SK-N-SH (cell line): ENCODE results near the gene IQCN.

Source experiments
- POLR2AphosphoS5 ChIP-seq: IDR thresholded peaks from 2 replicates; pipeline ENCODE4 v1.6.1; 2012; ENCODE audit warnings: low read depth, low read length
- TF ChIP-seq, protein P1 (sequence below): fragments of 200-600 bp; sonication (generic); IDR thresholded peaks from 2 replicates; pipeline ENCODE4 v1.6.1; 2017; ENCODE audit warnings: antibody characterized with exemption, mild to moderate bottlenecking, moderate library complexity
- TF ChIP-seq, protein P2 (sequence below): IDR thresholded peaks from 2 replicates; pipeline ENCODE4 v1.4.0; 2012; ENCODE audit warnings: low read depth, borderline replicate concordance
- TF ChIP-seq, protein P3 (sequence below): IDR thresholded peaks from 2 replicates; pipeline ENCODE4 v1.4.0; 2012; ENCODE audit warnings: low read depth

GRCh38 chr19:18249834-18250233 is 24.4 kb downstream of the IQCN start:
- TF ChIP-seq POLR2AphosphoS5 = no peak
- TF ChIP-seq, protein P1, sequence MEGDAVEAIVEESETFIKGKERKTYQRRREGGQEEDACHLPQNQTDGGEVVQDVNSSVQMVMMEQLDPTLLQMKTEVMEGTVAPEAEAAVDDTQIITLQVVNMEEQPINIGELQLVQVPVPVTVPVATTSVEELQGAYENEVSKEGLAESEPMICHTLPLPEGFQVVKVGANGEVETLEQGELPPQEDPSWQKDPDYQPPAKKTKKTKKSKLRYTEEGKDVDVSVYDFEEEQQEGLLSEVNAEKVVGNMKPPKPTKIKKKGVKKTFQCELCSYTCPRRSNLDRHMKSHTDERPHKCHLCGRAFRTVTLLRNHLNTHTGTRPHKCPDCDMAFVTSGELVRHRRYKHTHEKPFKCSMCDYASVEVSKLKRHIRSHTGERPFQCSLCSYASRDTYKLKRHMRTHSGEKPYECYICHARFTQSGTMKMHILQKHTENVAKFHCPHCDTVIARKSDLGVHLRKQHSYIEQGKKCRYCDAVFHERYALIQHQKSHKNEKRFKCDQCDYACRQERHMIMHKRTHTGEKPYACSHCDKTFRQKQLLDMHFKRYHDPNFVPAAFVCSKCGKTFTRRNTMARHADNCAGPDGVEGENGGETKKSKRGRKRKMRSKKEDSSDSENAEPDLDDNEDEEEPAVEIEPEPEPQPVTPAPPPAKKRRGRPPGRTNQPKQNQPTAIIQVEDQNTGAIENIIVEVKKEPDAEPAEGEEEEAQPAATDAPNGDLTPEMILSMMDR = no peak
- TF ChIP-seq, protein P2, sequence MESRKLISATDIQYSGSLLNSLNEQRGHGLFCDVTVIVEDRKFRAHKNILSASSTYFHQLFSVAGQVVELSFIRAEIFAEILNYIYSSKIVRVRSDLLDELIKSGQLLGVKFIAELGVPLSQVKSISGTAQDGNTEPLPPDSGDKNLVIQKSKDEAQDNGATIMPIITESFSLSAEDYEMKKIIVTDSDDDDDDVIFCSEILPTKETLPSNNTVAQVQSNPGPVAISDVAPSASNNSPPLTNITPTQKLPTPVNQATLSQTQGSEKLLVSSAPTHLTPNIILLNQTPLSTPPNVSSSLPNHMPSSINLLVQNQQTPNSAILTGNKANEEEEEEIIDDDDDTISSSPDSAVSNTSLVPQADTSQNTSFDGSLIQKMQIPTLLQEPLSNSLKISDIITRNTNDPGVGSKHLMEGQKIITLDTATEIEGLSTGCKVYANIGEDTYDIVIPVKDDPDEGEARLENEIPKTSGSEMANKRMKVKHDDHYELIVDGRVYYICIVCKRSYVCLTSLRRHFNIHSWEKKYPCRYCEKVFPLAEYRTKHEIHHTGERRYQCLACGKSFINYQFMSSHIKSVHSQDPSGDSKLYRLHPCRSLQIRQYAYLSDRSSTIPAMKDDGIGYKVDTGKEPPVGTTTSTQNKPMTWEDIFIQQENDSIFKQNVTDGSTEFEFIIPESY = no peak
- TF ChIP-seq, protein P3, sequence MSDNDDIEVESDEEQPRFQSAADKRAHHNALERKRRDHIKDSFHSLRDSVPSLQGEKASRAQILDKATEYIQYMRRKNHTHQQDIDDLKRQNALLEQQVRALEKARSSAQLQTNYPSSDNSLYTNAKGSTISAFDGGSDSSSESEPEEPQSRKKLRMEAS = no peak
